ENCODE measurements around the gene ALX3. TPM values are rescaled to one million over a fixed set of nuclear protein-coding genes. Genes with fewer than 3 reads are reported as not detected.
A peak's percentile ranks its signal among the peaks of the same experiment; 100 is the strongest.

Gene ALX3
- total RNA-seq (2022): not detected in 2 replicates
- Bru-seq, nascent RNA: not detected
- not detected for BruChase-seq, experiment 1, labeled RNA remaining after a 6-hour chase
- BruChase-seq, experiment 2, labeled RNA remaining after a 2-hour chase: not detected
- long read RNA-seq: 0 reads

GRCh38 chr1:110070671-110071242 is at the start of gene ALX3:
ALX3 (minus strand) TSS chr1:110070672; CDS start chr1:110070612, 60 bp downstream.
- Mint-ChIP-seq H3K4me3 (ENCODE audit: low read depth, unreplicated experiment) (no peak within 1 kb of the TSS), H3K4me1 (ENCODE audit: low read depth, unreplicated experiment) (no peaks in the 10 kb centered on the region)

DNA sequence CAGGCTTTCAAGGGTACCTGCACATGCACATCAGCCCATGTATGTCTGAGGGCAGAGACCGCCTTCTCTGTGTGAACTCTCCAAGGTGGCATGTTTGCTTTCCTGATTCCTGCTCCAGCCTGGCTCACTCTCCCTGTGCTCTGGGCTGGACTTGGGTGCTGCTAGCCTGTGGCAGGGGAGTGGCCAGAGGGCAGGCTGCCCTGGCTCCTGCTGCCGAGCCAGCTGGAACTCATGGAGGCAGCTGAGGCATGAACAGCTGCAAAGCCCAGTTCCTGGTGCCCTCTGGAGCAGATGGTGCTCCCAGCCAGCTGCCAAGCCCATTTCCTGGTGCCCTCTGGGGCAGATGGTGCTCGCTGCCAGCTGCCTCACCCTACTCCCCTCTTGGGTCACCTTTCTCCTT is 49.4 kb upstream of the ALX3 start:
- peaks cover 3% of the 10 kb centered on the region for H3K9me3 Mint-ChIP-seq (ENCODE audit: low read depth, unreplicated experiment)
- TF ChIP-seq CTCF (IDR thresholded peaks at IDR 0.05; ENCODE audit: unreplicated experiment): no peak
- no peak overlapping the region for H3K27ac Mint-ChIP-seq (ENCODE audit: unreplicated experiment)
- peaks cover 51% of the 10 kb centered on the region for H3K27me3 Mint-ChIP-seq (ENCODE audit: unreplicated experiment)
- CTCF ChIA-PET: no interaction called here
- BruUV-seq (replicated peaks): no TSS peak
- H3K4me1 Mint-ChIP-seq (ENCODE audit: low read depth, unreplicated experiment): peaks cover 25% of the 10 kb centered on the region
- intact Hi-C loops (cut with micrococcal nuclease; ENCODE audit: unreplicated experiment): no loop called here
- no peak for DNase-seq
- no peaks in the 10 kb centered on the region for H3K36me3 Mint-ChIP-seq (ENCODE audit: insufficient read depth, unreplicated experiment)
- no peak overlapping the region for H3K4me3 Mint-ChIP-seq (ENCODE audit: low read depth, unreplicated experiment)

More at GRCh38 chr1:110070671-110071242, at the start of gene ALX3:
- intact Hi-C loops (cut with micrococcal nuclease; ENCODE audit: unreplicated experiment): no loop called here
- CTCF ChIA-PET: no interaction called here
- no peaks in the 10 kb centered on the region for H3K9me3 Mint-ChIP-seq (ENCODE audit: low read depth, unreplicated experiment)
- no TSS peak for BruUV-seq (replicated peaks)
- no peaks in the 10 kb centered on the region for H3K36me3 Mint-ChIP-seq (ENCODE audit: insufficient read depth, unreplicated experiment)
- H3K27ac Mint-ChIP-seq (ENCODE audit: unreplicated experiment): no peak within 1 kb of the TSS
- no peak for DNase-seq
- TF ChIP-seq CTCF (IDR thresholded peaks at IDR 0.05; ENCODE audit: unreplicated experiment): no peak
- no peaks in the 10 kb centered on the region for H3K27me3 Mint-ChIP-seq (ENCODE audit: unreplicated experiment)

DNA sequence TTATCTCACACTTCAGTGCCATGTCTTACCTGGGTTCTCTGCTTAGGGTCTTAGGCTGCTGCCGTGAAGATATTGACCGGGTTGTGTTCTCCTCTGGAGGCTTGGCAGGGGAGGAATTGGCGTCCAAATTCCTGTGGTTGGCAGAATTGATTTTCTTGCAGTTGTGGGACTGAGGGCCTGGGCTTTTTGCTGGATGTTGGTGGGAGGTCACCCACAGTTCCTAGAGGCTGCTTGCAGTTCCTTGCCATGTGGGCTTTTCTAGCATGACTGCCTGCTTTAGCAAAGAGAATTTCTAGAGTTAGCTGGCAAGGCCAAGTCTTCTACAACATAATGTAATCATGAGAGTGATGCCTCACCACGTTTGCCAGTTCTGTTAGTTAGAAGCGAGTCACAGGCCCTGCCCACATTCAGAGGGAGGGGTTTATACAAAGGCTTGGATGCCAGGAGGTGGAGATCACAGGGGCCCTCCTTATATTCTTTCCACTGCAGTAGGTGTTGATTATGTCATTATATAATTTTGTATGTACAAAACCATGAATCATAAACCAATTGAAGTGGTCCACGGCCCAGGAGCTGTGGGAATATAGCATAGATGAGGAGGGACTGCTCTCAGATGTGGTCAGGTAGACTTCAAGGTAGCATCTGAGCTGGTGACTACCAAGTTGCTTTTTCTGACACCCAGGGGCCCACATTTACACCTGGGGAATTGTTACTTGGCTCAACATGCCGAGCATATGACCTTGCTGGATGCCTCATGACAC is 48.3 kb upstream of the ALX3 start:
- no TSS peak for BruUV-seq (replicated peaks)
- H3K36me3 Mint-ChIP-seq (ENCODE audit: insufficient read depth, unreplicated experiment): no peaks in the 10 kb centered on the region
- DNase-seq: peak; percentile 64
- H3K27ac Mint-ChIP-seq (ENCODE audit: unreplicated experiment): no peak overlapping the region
- no peak for TF ChIP-seq CTCF (IDR thresholded peaks at IDR 0.05; ENCODE audit: unreplicated experiment)
- peaks cover 25% of the 10 kb centered on the region for H3K4me1 Mint-ChIP-seq (ENCODE audit: low read depth, unreplicated experiment)
- CTCF ChIA-PET: no interaction called here
- H3K4me3 Mint-ChIP-seq (ENCODE audit: low read depth, unreplicated experiment): no peak overlapping the region
- H3K27me3 Mint-ChIP-seq (ENCODE audit: unreplicated experiment): peaks cover 57% of the 10 kb centered on the region
- intact Hi-C loops (cut with micrococcal nuclease; ENCODE audit: unreplicated experiment): no loop called here
- H3K9me3 Mint-ChIP-seq (ENCODE audit: low read depth, unreplicated experiment): peaks cover 3% of the 10 kb centered on the region

GRCh38 chr1:110114784-110115183 is 44.3 kb upstream of the ALX3 start:
- CTCF ChIA-PET: interaction anchor here (1.4 kb wide), 1 partner anchor 27 kb away, joined by 3 read pairs; no protein-coding TSS in a partner anchor
- Mint-ChIP-seq H3K4me3 (ENCODE audit: low read depth, unreplicated experiment) (no peak overlapping the region), H3K27me3 (ENCODE audit: unreplicated experiment) (peaks cover 73% of the 10 kb centered on the region), H3K4me1 (ENCODE audit: low read depth, unreplicated experiment) (peaks cover 18% of the 10 kb centered on the region), H3K36me3 (ENCODE audit: insufficient read depth, unreplicated experiment) (no peaks in the 10 kb centered on the region), H3K9me3 (ENCODE audit: low read depth, unreplicated experiment) (no peaks in the 10 kb centered on the region), H3K27ac (ENCODE audit: unreplicated experiment) (no peak overlapping the region)
- TF ChIP-seq CTCF (IDR thresholded peaks at IDR 0.05; ENCODE audit: unreplicated experiment): no peak
- BruUV-seq (replicated peaks): no TSS peak
- no peak for DNase-seq
- intact Hi-C loops (cut with micrococcal nuclease; ENCODE audit: unreplicated experiment): no loop called here

Data from Calu3 (cell line).